Neural cell (in vitro differentiated cells): ENCODE measurements around the gene TPSD1.
"Not testable (repeated sequence)": the region's sequence is repeated elsewhere in the genome, so short reads cannot be mapped to it uniquely, and the experiment has no call there.

Experiments
- EP300 ChIP-seq: fragments of 450-650 bp; conservative IDR thresholded peaks from 2 replicates; pipeline ENCODE4 v1.6.1; 2014; ENCODE audit warnings: antibody characterized with exemption, mild to moderate bottlenecking, moderate library complexity; ENCODE audit not compliant: poor library complexity, severe bottlenecking
- EZH2 ChIP-seq: fragments of 200-600, 300-800 bp; shearing (Covaris generic), sonication (generic); IDR thresholded peaks from 2 replicates; pipeline ENCODE4 v1.6.1; 2014; ENCODE audit warnings: antibody characterized with exemption, low read length, borderline replicate concordance, mild to moderate bottlenecking; ENCODE audit not compliant: insufficient read depth, poor library complexity, severe bottlenecking
- MXI1 ChIP-seq: fragments of 450-650 bp; conservative IDR thresholded peaks from 2 replicates; pipeline ENCODE4 v1.6.1; 2014; ENCODE audit warnings: antibody characterized with exemption, mild to moderate bottlenecking; ENCODE audit not compliant: poor library complexity, severe bottlenecking
- POLR2AphosphoS5 ChIP-seq: IDR thresholded peaks from 2 replicates; pipeline ENCODE4 v1.6.1; 2012
- RAD21 ChIP-seq: fragments of 450-650 bp; conservative IDR thresholded peaks from 2 replicates; pipeline ENCODE4 v1.6.1; 2014; ENCODE audit warnings: antibody characterized with exemption, mild to moderate bottlenecking, moderate library complexity
- TAF1 ChIP-seq: IDR thresholded peaks from 2 replicates; pipeline ENCODE4 v1.6.1; 2012; ENCODE audit warnings: low read depth
- TF ChIP-seq, protein P1 (sequence below): fragments of 450-650 bp; IDR thresholded peaks from 2 replicates; pipeline ENCODE4 v1.5.1; 2014; ENCODE audit warnings: antibody characterized with exemption, mild to moderate bottlenecking, moderate library complexity; ENCODE audit not compliant: poor library complexity, severe bottlenecking
- TF ChIP-seq, protein P2 (sequence below): IDR thresholded peaks from 2 replicates; pipeline ENCODE4 v1.6.1; 2012; ENCODE audit warnings: borderline replicate concordance

DNA sequence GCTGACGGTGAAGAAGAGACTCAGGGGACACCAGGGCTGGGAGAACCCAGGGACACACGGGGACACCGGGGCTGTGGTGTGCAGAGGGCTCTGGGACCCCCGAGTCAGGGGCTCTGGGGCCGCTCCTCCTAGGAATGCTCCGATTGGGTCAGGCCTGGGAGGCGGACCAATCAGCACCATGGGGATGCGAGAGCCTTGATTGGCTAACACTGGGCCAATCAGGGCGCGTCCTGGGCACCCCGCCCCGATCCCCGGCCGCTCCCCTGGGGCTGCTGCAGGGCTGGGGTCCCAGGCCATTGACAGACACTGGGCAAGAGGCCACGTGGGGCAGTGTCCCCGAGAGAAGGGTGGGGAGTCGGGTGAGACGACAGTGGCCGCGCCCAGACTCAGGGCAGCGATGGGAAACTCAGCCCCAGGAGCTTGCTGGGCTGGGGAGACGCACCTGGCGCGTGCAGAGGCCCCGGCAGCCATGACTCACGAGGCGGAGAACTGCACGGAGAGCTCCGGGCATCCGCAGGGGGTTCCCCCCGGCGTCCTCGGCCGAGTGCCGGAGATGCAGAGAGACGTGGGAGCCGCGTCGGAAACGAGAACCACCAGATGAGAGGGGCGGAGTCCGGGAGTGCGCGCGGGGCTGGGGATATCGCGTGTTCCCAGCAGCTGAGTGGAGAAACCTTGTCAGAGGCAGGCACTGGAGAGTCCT is 23.7 kb upstream of the TPSD1 start:
- not testable (repeated sequence) for TF ChIP-seq POLR2AphosphoS5, MXI1, EZH2, TAF1, RAD21, EP300
- TF ChIP-seq, protein P1, sequence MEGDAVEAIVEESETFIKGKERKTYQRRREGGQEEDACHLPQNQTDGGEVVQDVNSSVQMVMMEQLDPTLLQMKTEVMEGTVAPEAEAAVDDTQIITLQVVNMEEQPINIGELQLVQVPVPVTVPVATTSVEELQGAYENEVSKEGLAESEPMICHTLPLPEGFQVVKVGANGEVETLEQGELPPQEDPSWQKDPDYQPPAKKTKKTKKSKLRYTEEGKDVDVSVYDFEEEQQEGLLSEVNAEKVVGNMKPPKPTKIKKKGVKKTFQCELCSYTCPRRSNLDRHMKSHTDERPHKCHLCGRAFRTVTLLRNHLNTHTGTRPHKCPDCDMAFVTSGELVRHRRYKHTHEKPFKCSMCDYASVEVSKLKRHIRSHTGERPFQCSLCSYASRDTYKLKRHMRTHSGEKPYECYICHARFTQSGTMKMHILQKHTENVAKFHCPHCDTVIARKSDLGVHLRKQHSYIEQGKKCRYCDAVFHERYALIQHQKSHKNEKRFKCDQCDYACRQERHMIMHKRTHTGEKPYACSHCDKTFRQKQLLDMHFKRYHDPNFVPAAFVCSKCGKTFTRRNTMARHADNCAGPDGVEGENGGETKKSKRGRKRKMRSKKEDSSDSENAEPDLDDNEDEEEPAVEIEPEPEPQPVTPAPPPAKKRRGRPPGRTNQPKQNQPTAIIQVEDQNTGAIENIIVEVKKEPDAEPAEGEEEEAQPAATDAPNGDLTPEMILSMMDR = not testable (repeated sequence)
- TF ChIP-seq, protein P2, sequence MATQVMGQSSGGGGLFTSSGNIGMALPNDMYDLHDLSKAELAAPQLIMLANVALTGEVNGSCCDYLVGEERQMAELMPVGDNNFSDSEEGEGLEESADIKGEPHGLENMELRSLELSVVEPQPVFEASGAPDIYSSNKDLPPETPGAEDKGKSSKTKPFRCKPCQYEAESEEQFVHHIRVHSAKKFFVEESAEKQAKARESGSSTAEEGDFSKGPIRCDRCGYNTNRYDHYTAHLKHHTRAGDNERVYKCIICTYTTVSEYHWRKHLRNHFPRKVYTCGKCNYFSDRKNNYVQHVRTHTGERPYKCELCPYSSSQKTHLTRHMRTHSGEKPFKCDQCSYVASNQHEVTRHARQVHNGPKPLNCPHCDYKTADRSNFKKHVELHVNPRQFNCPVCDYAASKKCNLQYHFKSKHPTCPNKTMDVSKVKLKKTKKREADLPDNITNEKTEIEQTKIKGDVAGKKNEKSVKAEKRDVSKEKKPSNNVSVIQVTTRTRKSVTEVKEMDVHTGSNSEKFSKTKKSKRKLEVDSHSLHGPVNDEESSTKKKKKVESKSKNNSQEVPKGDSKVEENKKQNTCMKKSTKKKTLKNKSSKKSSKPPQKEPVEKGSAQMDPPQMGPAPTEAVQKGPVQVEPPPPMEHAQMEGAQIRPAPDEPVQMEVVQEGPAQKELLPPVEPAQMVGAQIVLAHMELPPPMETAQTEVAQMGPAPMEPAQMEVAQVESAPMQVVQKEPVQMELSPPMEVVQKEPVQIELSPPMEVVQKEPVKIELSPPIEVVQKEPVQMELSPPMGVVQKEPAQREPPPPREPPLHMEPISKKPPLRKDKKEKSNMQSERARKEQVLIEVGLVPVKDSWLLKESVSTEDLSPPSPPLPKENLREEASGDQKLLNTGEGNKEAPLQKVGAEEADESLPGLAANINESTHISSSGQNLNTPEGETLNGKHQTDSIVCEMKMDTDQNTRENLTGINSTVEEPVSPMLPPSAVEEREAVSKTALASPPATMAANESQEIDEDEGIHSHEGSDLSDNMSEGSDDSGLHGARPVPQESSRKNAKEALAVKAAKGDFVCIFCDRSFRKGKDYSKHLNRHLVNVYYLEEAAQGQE = not testable (repeated sequence)
